NB4 (cell line): ENCODE measurements around the gene PPP1R17.

Experiments used
- DNase-seq: peaks from one replicate; pipeline ENCODE4 v3.0.0; 2010; ENCODE audit warnings: low read depth
- H3K4me3 ChIP-seq: one replicate; pipeline ENCODE4 v1.5.1; 2011; ENCODE audit warnings: mild to moderate bottlenecking, low read depth, low read length, moderate library complexity
- MAX ChIP-seq: IDR thresholded peaks from 2 replicates; pipeline ENCODE4 v1.6.1; 2011; ENCODE audit warnings: low read depth, low read length
- MYC ChIP-seq: IDR thresholded peaks from 2 replicates; pipeline ENCODE4 v1.6.1; 2011; ENCODE audit warnings: low read depth, low read length
- POLR2A ChIP-seq: IDR thresholded peaks from 2 replicates; pipeline ENCODE4 v1.6.1; 2011; ENCODE audit warnings: mild to moderate bottlenecking; ENCODE audit not compliant: insufficient read length; ENCODE audit errors: extremely low read depth
- TF ChIP-seq, protein P1 (sequence below): IDR thresholded peaks from one replicate; pipeline ENCODE4 v1.5.1; 2012; ENCODE audit warnings: low read depth, low read length

PPP1R17 gene

DNA sequence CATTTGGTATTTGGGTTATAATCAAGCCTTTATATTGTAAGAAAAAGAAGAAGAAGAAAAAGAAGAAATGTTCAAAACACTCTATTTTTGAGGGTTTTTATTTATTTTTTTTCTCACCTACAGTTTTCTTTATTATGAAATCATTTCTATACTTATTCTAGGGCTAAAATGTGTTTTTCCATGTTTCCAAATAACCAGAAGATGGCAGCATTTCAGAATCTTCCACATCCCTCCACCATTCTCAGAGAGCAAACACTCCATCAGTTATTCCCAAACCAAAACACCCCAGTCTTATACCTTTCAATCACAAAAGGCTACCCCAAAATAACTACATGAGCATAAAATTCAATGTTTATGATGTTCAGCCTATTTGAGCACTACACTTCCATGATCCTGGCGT lies 38.7 kb upstream of the PPP1R17 start:
- no peak overlapping the region for H3K4me3 ChIP-seq
- TF ChIP-seq, protein P1, sequence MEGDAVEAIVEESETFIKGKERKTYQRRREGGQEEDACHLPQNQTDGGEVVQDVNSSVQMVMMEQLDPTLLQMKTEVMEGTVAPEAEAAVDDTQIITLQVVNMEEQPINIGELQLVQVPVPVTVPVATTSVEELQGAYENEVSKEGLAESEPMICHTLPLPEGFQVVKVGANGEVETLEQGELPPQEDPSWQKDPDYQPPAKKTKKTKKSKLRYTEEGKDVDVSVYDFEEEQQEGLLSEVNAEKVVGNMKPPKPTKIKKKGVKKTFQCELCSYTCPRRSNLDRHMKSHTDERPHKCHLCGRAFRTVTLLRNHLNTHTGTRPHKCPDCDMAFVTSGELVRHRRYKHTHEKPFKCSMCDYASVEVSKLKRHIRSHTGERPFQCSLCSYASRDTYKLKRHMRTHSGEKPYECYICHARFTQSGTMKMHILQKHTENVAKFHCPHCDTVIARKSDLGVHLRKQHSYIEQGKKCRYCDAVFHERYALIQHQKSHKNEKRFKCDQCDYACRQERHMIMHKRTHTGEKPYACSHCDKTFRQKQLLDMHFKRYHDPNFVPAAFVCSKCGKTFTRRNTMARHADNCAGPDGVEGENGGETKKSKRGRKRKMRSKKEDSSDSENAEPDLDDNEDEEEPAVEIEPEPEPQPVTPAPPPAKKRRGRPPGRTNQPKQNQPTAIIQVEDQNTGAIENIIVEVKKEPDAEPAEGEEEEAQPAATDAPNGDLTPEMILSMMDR = no peak
- TF ChIP-seq MYC = no peak
- no peak for TF ChIP-seq MAX
- no peak for TF ChIP-seq POLR2A
- no peak for DNase-seq

GRCh38 chr7:31648880-31649279 lies 38.1 kb upstream of the PPP1R17 start:
- DNase-seq = no peak
- TF ChIP-seq MAX = no peak
- TF ChIP-seq, protein P1 = no peak
- H3K4me3 ChIP-seq = no peak overlapping the region

- H3K4me3 ChIP-seq = no peak overlapping the region
- TF ChIP-seq, protein P1 = no peak
- TF ChIP-seq POLR2A (no peak), MAX (no peak), MYC (no peak)
- no peak for DNase-seq
Measured at GRCh38 chr7:31651234-31652062, 35.6 kb upstream of the PPP1R17 start.

- H3K4me3 ChIP-seq = no peak overlapping the region
- TF ChIP-seq MAX = no peak
- TF ChIP-seq POLR2A = no peak
- TF ChIP-seq, protein P1 = no peak
- no peak for TF ChIP-seq MYC
- DNase-seq = no peak
Measured at GRCh38 chr7:31652063-31652326, 35.0 kb upstream of the PPP1R17 start.

- H3K4me3 ChIP-seq = no peak overlapping the region
- DNase-seq = no peak
- TF ChIP-seq POLR2A (no peak), MAX (no peak), MYC (no peak)
- TF ChIP-seq, protein P1 = no peak
Measured at GRCh38 chr7:31663072-31663471, 23.9 kb upstream of the PPP1R17 start.

DNA sequence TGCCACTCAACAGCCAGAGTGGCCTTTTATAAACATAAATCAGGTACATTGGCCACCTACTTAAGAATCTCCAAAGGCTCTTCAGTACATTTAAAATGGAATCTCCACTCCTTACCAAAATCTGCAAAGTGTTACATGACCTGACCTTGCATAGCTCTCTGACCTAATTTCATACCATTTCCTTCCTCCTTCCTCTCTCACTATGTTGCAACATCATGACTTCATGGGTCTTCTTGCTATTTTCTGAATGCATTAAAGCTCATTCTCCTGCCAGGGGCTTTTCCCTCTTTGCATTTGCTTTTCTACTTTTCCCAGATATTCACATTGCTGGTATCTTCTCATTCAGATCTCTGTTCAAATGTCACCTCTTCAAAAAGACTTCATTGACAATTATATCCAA lies 22.1 kb upstream of the PPP1R17 start:
- H3K4me3 ChIP-seq = no peak overlapping the region
- DNase-seq = peak; percentile 43
- TF ChIP-seq, protein P1 = no peak
- TF ChIP-seq MAX = no peak
- TF ChIP-seq MYC = no peak
- no peak for TF ChIP-seq POLR2A
